HG02943 (cell line): ENCODE results near the gene FAM135A.
"Not testable (repeated sequence)": the region's sequence is repeated elsewhere in the genome, so short reads cannot be mapped to it uniquely, and the experiment has no call there.

Experiments
- ATAC-seq: cut with Tn5 transposase; IDR thresholded peaks from one replicate; pipeline ENCODE4 v1.9.1; 2021; ENCODE audit warnings: mild to moderate bottlenecking, low read depth, moderate library complexity; ENCODE audit not compliant: unreplicated experiment

FAM135A gene

GRCh38 chr6:70601014-70601413, 187.7 kb downstream of the FAM135A start:
- no peak for ATAC-seq

GRCh38 chr6:70604254-70604653, 190.9 kb downstream of the FAM135A start:
- no peak for ATAC-seq

GRCh38 chr6:70607371-70607770, 194.1 kb downstream of the FAM135A start:
- not testable (repeated sequence) for ATAC-seq

GRCh38 chr6:70609181-70609580, 195.9 kb downstream of the FAM135A start:
- ATAC-seq: not testable (repeated sequence)
